Measurements from ENCODE around the gene PRKACB. TPM values are rescaled to one million over a fixed set of nuclear protein-coding genes. Genes with fewer than 3 reads are reported as not detected.

PRKACB gene
- total RNA-seq, 1 experiment from 2014 or later: 3.4 TPM

GRCh38 chr1:84198832-84199231 lies 54.8 kb downstream of the PRKACB start:
- no TSS peak for BruUV-seq (replicated peaks)
- no peaks in the 10 kb centered on the region for H3K36me3 Mint-ChIP-seq (ENCODE audit: insufficient read depth, unreplicated experiment)
- Histone ChIP-seq H3K36me3 (ENCODE audit: control insufficient read depth, insufficient read depth, low read length) (no peaks in the 10 kb centered on the region), H3K4me1 (no peaks in the 10 kb centered on the region), H3K9me3 (no peaks in the 10 kb centered on the region), H3K4me3 (ENCODE audit: low read depth, low read length) (no peak overlapping the region), H3K27me3 (replicated peaks; ENCODE audit: control insufficient read depth, insufficient read depth, low read length) (no peaks in the 10 kb centered on the region)
- ChIA-PET POLR2A (no interaction called here), CTCF (no interaction called here)
- TF ChIP-seq CTCF (IDR thresholded peaks at IDR 0.05; ENCODE audit: insufficient read depth in 1 of 2, low read depth in 1 of 2, low read length in 1 of 2, severe bottlenecking in 1 of 2, unreplicated experiment in 1 of 2): no peak
- H3K4me3 Mint-ChIP-seq (ENCODE audit: unreplicated experiment): no peak overlapping the region
- no peak overlapping the region for H3K27ac Mint-ChIP-seq (ENCODE audit: unreplicated experiment)
- H3K9me3 Mint-ChIP-seq (ENCODE audit: unreplicated experiment): peaks cover 7% of the 10 kb centered on the region
- no peak for DNase-seq
- H3K4me1 Mint-ChIP-seq (ENCODE audit: low read depth, unreplicated experiment): no peaks in the 10 kb centered on the region
- H3K27me3 Mint-ChIP-seq (ENCODE audit: insufficient read depth, unreplicated experiment): no peaks in the 10 kb centered on the region
- intact Hi-C loops (cut with micrococcal nuclease; ENCODE audit: unreplicated experiment): no loop called here

GRCh38 chr1:84199257-84199656 lies 55.2 kb downstream of the PRKACB start:
- no peak overlapping the region for H3K27ac Mint-ChIP-seq (ENCODE audit: unreplicated experiment)
- no peak overlapping the region for H3K4me3 Mint-ChIP-seq (ENCODE audit: unreplicated experiment)

GRCh38 chr1:84202126-84202525 lies 58.1 kb downstream of the PRKACB start:
- CTCF ChIA-PET: no interaction called here
- peaks cover 7% of the 10 kb centered on the region for H3K9me3 Mint-ChIP-seq (ENCODE audit: unreplicated experiment)
- Histone ChIP-seq H3K27me3 (replicated peaks; ENCODE audit: control insufficient read depth, insufficient read depth, low read length) (no peaks in the 10 kb centered on the region), H3K4me1 (no peaks in the 10 kb centered on the region), H3K4me3 (ENCODE audit: low read depth, low read length) (no peak overlapping the region), H3K36me3 (ENCODE audit: control insufficient read depth, insufficient read depth, low read length) (no peaks in the 10 kb centered on the region), H3K9me3 (no peaks in the 10 kb centered on the region)
- H3K27me3 Mint-ChIP-seq (ENCODE audit: insufficient read depth, unreplicated experiment): no peaks in the 10 kb centered on the region
- no peak for DNase-seq
- H3K4me3 Mint-ChIP-seq (ENCODE audit: unreplicated experiment): no peak overlapping the region
- no peak overlapping the region for H3K27ac Mint-ChIP-seq (ENCODE audit: unreplicated experiment)
- POLR2A ChIA-PET: no interaction called here
- H3K4me1 Mint-ChIP-seq (ENCODE audit: low read depth, unreplicated experiment): no peaks in the 10 kb centered on the region
- no peak for TF ChIP-seq CTCF (IDR thresholded peaks at IDR 0.05; ENCODE audit: insufficient read depth in 1 of 2, low read depth in 1 of 2, low read length in 1 of 2, severe bottlenecking in 1 of 2, unreplicated experiment in 1 of 2)
- intact Hi-C loops (cut with micrococcal nuclease; ENCODE audit: unreplicated experiment): no loop called here
- no peaks in the 10 kb centered on the region for H3K36me3 Mint-ChIP-seq (ENCODE audit: insufficient read depth, unreplicated experiment)
- BruUV-seq (replicated peaks): no TSS peak

More at GRCh38 chr1:84199257-84199656, 55.2 kb downstream of the PRKACB start:
- no peak for TF ChIP-seq CTCF (IDR thresholded peaks at IDR 0.05; ENCODE audit: insufficient read depth in 1 of 2, low read depth in 1 of 2, low read length in 1 of 2, severe bottlenecking in 1 of 2, unreplicated experiment in 1 of 2)
- POLR2A ChIA-PET: no interaction called here
- H3K4me3 ChIP-seq (ENCODE audit: low read depth, low read length): no peak overlapping the region
- Mint-ChIP-seq H3K36me3 (ENCODE audit: insufficient read depth, unreplicated experiment) (no peaks in the 10 kb centered on the region), H3K4me1 (ENCODE audit: low read depth, unreplicated experiment) (no peaks in the 10 kb centered on the region), H3K27me3 (ENCODE audit: insufficient read depth, unreplicated experiment) (no peaks in the 10 kb centered on the region), H3K9me3 (ENCODE audit: unreplicated experiment) (peaks cover 7% of the 10 kb centered on the region)
- BruUV-seq (replicated peaks): no TSS peak
- DNase-seq: no peak
- intact Hi-C loops (cut with micrococcal nuclease; ENCODE audit: unreplicated experiment): no loop called here
- H3K4me1 ChIP-seq: no peaks in the 10 kb centered on the region
- H3K27me3 ChIP-seq (replicated peaks; ENCODE audit: control insufficient read depth, insufficient read depth, low read length): no peaks in the 10 kb centered on the region
- CTCF ChIA-PET: no interaction called here
- no peaks in the 10 kb centered on the region for H3K36me3 ChIP-seq (ENCODE audit: control insufficient read depth, insufficient read depth, low read length)
- no peaks in the 10 kb centered on the region for H3K9me3 ChIP-seq
